ENCODE data around the gene SMARCE1. TPM values are rescaled to one million over a fixed set of nuclear protein-coding genes. Genes with fewer than 3 reads are reported as not detected.

Gene SMARCE1
- total and polyA plus RNA-seq, 8 donors, result 27.5 to 125 (median 86.3) TPM

DNA sequence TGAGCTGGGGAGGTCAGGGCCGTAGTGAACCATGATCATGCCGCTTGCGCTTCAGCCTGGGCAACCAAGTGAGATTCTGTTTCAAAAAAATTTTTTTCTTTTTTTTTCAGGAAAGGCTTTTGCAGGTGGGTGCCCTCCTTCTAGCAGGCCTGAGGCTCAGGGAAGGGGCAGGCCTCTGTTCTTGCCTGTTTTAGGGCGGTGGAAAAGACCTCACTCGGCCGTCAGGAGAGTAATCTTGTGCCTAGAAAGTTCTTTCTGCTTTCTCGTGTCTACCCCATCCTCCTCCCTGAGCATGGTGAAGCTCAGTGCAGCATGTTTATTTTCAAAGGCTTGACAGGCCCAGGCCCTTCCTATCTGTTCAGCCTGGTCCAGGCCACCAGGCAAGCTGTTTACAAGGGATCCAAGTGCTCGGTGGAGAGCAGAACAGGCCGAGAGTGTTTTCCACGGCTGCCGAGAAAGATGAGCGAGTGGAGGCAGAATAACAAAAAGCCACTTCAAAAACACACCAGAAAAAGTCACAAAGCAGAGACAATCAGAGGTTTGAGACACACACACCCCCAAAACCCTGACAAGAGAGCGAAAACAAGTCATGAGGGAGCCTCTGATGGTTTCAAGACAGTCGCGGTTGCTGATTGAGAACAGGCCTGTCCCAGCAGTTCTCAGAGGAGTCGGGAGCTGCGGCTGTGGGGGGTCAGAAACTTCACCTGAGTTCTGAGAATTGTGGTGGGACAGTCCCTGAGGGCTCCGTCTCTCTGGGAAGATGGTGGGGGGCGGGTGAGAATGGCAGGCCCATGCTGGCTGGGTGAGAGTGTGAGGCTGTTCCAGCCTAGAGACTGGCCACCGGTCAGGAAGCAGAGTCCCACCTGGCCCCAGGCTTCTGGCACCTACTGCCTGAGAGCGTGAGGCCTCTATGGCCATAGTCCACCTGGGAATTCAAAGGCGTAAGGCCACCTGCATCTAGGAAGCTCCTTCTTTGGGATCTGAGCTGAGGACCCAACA is 44.9 kb downstream of the SMARCE1 start:
- 71 to 84% (median 82%) methylated on average over 20 to 22 of the region's 22 CpGs for WGBS, 5 donors
- Histone ChIP-seq H3K4me1 (peaks cover 0 to 20% (median 7%) of the 10 kb centered on the region in 4 donors), H3K27ac (peak overlapping the region in 2 of 5 donors; percentile 46 to 68), H3K9me3 (no peaks in the 10 kb centered on the region), H3K36me3 (no peaks in the 10 kb centered on the region), H3K27me3 (no peaks in the 10 kb centered on the region), H3K4me3 (no peak overlapping the region)
- intact Hi-C loops (cut with DNase I; ENCODE audit: low total_unique reads), result no loop called here
- peak in 1 of 2 donors; percentile 55 for DNase-seq
- TF ChIP-seq CTCF (IDR thresholded peaks at IDR 0.05), result no peak
- TF ChIP-seq POLR2AphosphoS5 (IDR thresholded peaks at IDR 0.05), result no peak
- TF ChIP-seq EP300 (IDR thresholded peaks at IDR 0.05), result no peak
- TF ChIP-seq POLR2A (IDR thresholded peaks at IDR 0.05), result no peak

DNA sequence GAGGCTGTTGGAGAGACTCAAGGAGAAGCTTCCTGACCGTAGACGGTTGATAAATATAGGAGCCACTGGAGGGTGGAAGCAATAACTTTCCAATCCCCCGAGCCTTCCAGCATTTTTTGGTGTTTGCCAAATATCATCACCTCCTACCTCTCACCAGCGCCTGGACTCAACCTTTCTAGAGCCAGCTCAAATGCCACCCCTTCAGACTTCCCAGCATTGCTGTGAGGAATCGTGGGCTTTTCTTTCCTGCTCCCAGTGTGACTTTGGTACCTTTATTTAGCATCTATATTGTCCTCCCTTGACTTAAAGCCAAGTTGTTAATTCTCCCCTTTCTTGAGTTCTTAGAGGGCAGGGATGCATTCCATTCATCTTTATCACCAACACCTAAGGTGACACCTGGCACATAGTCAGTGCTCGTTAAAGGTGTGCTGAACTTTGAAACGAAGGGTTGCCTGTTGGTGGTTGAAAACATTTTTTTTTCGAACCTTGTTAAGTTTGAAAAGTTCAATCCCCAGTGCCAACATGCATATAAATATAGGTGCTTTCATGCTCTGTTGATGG is 47.1 kb downstream of the SMARCE1 start:
- Histone ChIP-seq H3K4me1 (peaks cover 0 to 20% (median 3%) of the 10 kb centered on the region in 4 donors), H3K4me3 (no peak overlapping the region), H3K27me3 (no peaks in the 10 kb centered on the region), H3K27ac (no peak overlapping the region), H3K9me3 (no peaks in the 10 kb centered on the region), H3K36me3 (no peaks in the 10 kb centered on the region)
- intact Hi-C loops (cut with DNase I; ENCODE audit: low total_unique reads), result no loop called here
- no peak for DNase-seq
- WGBS, 5 donors, result 68 to 77% (median 74%) methylated on average over 8 of the region's 8 CpGs
- TF ChIP-seq CTCF (IDR thresholded peaks at IDR 0.05) (no peak), POLR2AphosphoS5 (IDR thresholded peaks at IDR 0.05) (no peak), POLR2A (IDR thresholded peaks at IDR 0.05) (no peak), EP300 (IDR thresholded peaks at IDR 0.05) (no peak)

GRCh38 chr17:40599468-40599763 is 48.2 kb downstream of the SMARCE1 start:
- H3K27me3 ChIP-seq, result no peaks in the 10 kb centered on the region
- intact Hi-C loops (cut with DNase I; ENCODE audit: low total_unique reads), result no loop called here
- DNase-seq, result no peak
- H3K27ac ChIP-seq, result peak overlapping the region in 2 of 5 donors; percentile 47 to 78
- H3K9me3 ChIP-seq, result no peaks in the 10 kb centered on the region
- no peaks in the 10 kb centered on the region for H3K36me3 ChIP-seq
- 66 to 77% (median 69%) methylated on average over 7 of the region's 7 CpGs for WGBS, 5 donors
- TF ChIP-seq CTCF (IDR thresholded peaks at IDR 0.05), result no peak
- no peak for TF ChIP-seq EP300 (IDR thresholded peaks at IDR 0.05)
- TF ChIP-seq POLR2A (IDR thresholded peaks at IDR 0.05), result no peak
- TF ChIP-seq POLR2AphosphoS5 (IDR thresholded peaks at IDR 0.05), result no peak
- H3K4me1 ChIP-seq, result peaks cover 0 to 20% (median 3%) of the 10 kb centered on the region in 4 donors
- H3K4me3 ChIP-seq, result no peak overlapping the region

DNA sequence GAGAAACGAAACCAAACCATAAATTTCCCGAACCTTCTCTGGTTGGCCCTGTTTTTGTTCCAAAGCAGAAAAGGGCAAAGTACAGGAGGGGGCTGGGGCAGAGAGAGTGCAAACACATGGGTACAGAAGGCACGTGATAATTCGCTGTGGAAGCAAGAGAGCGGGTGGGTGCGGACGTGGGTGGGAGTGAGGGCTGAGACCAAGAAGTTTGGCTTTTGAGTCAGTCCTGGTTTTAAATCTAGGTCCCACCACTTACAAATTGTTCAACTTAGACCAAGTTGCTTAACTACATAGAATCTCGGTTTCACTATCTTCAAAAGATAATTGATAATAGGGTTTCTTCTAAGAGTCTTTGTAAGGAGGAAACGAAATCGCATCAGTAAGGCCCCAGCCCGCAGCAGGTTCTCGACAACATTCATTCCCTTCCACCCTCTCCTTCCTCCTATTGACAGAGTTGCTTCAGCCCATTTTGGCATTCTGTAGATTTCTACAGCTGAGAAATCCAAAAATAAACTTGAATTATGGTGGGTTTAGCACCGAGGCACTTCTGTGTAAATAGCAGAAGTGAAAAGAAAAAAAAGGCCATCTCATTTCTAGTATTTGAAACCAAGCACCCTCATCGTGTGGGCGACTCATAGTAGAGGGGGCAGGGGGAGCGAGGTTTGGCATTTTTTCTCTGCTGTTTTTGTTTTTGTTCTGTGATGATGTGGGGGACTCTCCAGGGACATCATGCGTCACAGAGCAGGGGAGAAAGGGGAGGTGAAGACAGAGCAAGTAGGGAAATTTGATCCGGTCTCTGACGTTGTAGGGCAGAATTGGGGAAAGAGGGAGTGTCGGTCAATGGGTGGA is 48.8 kb downstream of the SMARCE1 start:
- peak in 1 of 2 donors; percentile 56 for DNase-seq
- Histone ChIP-seq H3K9me3 (no peaks in the 10 kb centered on the region), H3K4me1 (peaks cover 0 to 20% (median 3%) of the 10 kb centered on the region in 4 donors), H3K27me3 (no peaks in the 10 kb centered on the region), H3K27ac (peak overlapping the region; percentile 3 to 78 (median 15)), H3K4me3 (no peak overlapping the region), H3K36me3 (no peaks in the 10 kb centered on the region)
- 58 to 66% (median 61%) methylated on average over 20 of the region's 20 CpGs for WGBS, 5 donors
- TF ChIP-seq CTCF (IDR thresholded peaks at IDR 0.05) (no peak), POLR2A (IDR thresholded peaks at IDR 0.05) (no peak), POLR2AphosphoS5 (IDR thresholded peaks at IDR 0.05) (no peak), EP300 (IDR thresholded peaks at IDR 0.05) (no peak)
- intact Hi-C loops (cut with DNase I; ENCODE audit: low total_unique reads), result no loop called here

All from stomach (tissue), 9 donors.